Panc1 (cell line): Measurements from ENCODE around the gene AGBL1. TPM values are rescaled to one million over a fixed set of nuclear protein-coding genes. Genes with fewer than 3 reads are reported as not detected.

Experiments
- ATAC-seq: fragments of 200-7000 bp; cut with Tn5 transposase; 2 replicates; pipeline ENCODE4 v1.9.1; 2020; ENCODE audit warnings: mild to moderate bottlenecking, moderate library complexity
- BruUV-seq: library from RNA; stranded (reverse); fragments of 400-500 nt; replicated peaks from 2 replicates; lab custom pipeline; 2021; lab: Mats Ljungman, UMichigan
- CTCF ChIA-PET: fragments of 300-600 bp; sonication (Branson Sonifier 250); formaldehyde crosslinking; loops from one replicate; lab custom pipeline; 2022; ENCODE audit warnings: antibody characterized with exemption; lab: Charles Lee
- POLR2A ChIA-PET: fragments of 300-600 bp; sonication (Branson Sonifier 250); formaldehyde crosslinking; loops from one replicate; lab custom pipeline; 2022; ENCODE audit warnings: antibody characterized with exemption; lab: Charles Lee
- DNase-seq: peaks from one replicate; pipeline ENCODE4 v3.0.0-alpha.2; 2010; ENCODE audit warnings: low read depth, low spot score
- H3K27ac ChIP-seq: 2 replicates; pipeline ENCODE4 v1.5.1; 2011; ENCODE audit warnings: mild to moderate bottlenecking, low read length, inconsistent platforms
- H3K27me3 ChIP-seq: fragments of 200-500 bp; sonication (Bioruptor generic); 2 replicates; pipeline ENCODE4 v1.6.0; 2014; ENCODE audit warnings: low read length, inconsistent platforms; ENCODE audit not compliant: control insufficient read depth, insufficient read depth
- H3K36me3 ChIP-seq: fragments of 200-500 bp; sonication (Bioruptor generic); 2 replicates; pipeline ENCODE4 v1.5.1; 2014; ENCODE audit warnings: inconsistent platforms, mild to moderate bottlenecking, low read length, moderate library complexity; ENCODE audit not compliant: control insufficient read depth, insufficient read depth
- H3K4me1 ChIP-seq: 2 replicates; pipeline ENCODE4 v1.5.1; 2011; ENCODE audit warnings: inconsistent platforms, mild to moderate bottlenecking, low read length, moderate library complexity; ENCODE audit not compliant: control insufficient read depth, insufficient read depth
- H3K4me3 ChIP-seq, 2 experiments: 2 replicates each; pipeline ENCODE4 v1.5.1; 2011 to 2012; ENCODE audit warnings: low read depth in 2 of 2, low read length in 2 of 2, mild to moderate bottlenecking in 2 of 2, inconsistent platforms in 1 of 2, moderate library complexity in 1 of 2
- H3K9me3 ChIP-seq: fragments of 200-500 bp; sonication (Bioruptor generic); 2 replicates; pipeline ENCODE4 v1.5.1; 2014; ENCODE audit warnings: low read depth, mild to moderate bottlenecking, inconsistent platforms, low read length, moderate library complexity; ENCODE audit not compliant: control insufficient read depth, insufficient read depth
- CTCF ChIP-seq: fragments of 450-650 bp; IDR thresholded peaks from 2 replicates; pipeline ENCODE4 v1.5.1; 2017; ENCODE audit warnings: mild to moderate bottlenecking
- POLR2AphosphoS5 ChIP-seq: IDR thresholded peaks from 2 replicates; pipeline ENCODE4 v1.6.1; 2012; ENCODE audit warnings: mild to moderate bottlenecking, low read depth, low read length, moderate library complexity
- REST ChIP-seq, 2 experiments: IDR thresholded peaks; 2 replicates each; pipeline ENCODE4 v1.6.1; 2011 to 2012; ENCODE audit warnings: low read depth in 2 of 2, control low read depth in 1 of 2, low read length in 1 of 2, mild to moderate bottlenecking in 1 of 2, moderate library complexity in 1 of 2; ENCODE audit not compliant: insufficient read depth in 1 of 2
- SIN3A ChIP-seq: IDR thresholded peaks from 2 replicates; pipeline ENCODE4 v1.6.1; 2012; ENCODE audit warnings: low read depth, mild to moderate bottlenecking, low read length, moderate library complexity, borderline replicate concordance; ENCODE audit not compliant: insufficient read depth
- TCF7L2 ChIP-seq: IDR thresholded peaks from 2 replicates; pipeline ENCODE4 v1.6.1; 2011; ENCODE audit warnings: mild to moderate bottlenecking, low read depth, low read length, inconsistent platforms
- in situ Hi-C: cut with HindIII; loops from 2 replicates; pipeline ENCODE4 v1.10.0; 2016; ENCODE audit warnings: low sequenced_read_pairs, low pct_unique_long_range_greater_than_20kb
- intact Hi-C: fragments of 100-400 bp; cut with micrococcal nuclease; formaldehyde crosslinking; loops from one replicate; pipeline ENCODE4 v1.10.0; 2022; ENCODE audit not compliant: unreplicated experiment
- total RNA-seq: library from RNA; stranded (reverse); gene quantifications from one replicate; pipeline ENCODE4 v1.2.1, GENCODE V29; 2021; ENCODE audit not compliant: unreplicated experiment

Gene AGBL1
- total RNA-seq, 1 experiment from 2014 or later, result not detected

GRCh38 chr15:86439614-86440013, 359.9 kb downstream of the AGBL1 start:
- TF ChIP-seq SIN3A (no peak), POLR2AphosphoS5 (no peak), REST (IDR thresholded peaks at IDR 0.05; ENCODE audit: insufficient read depth in 1 of 2, low read depth in 2 of 2, low read length in 1 of 2) (no peak), CTCF (no peak), TCF7L2 (no peak)
- H3K4me1 ChIP-seq, result no peaks in the 10 kb centered on the region
- intact Hi-C loops, result no loop called here

GRCh38 chr15:86444527-86444926, 364.9 kb downstream of the AGBL1 start:
- ChIA-PET CTCF (no interaction called here), POLR2A (no interaction called here)
- intact Hi-C loops, result no loop called here
- no peaks in the 10 kb centered on the region for H3K9me3 ChIP-seq
- in situ Hi-C loops, result no loop called here
- H3K4me3 ChIP-seq, result no peak overlapping the region
- H3K36me3 ChIP-seq, result no peaks in the 10 kb centered on the region
- H3K4me1 ChIP-seq, result no peaks in the 10 kb centered on the region
- no TSS peak for BruUV-seq
- no peak overlapping the region for H3K27ac ChIP-seq
- no peaks in the 10 kb centered on the region for H3K27me3 ChIP-seq
- DNase-seq (no peak), ATAC-seq (no peak)
- TF ChIP-seq TCF7L2 (no peak), POLR2AphosphoS5 (no peak), REST (IDR thresholded peaks at IDR 0.05; ENCODE audit: insufficient read depth in 1 of 2, low read depth in 2 of 2, low read length in 1 of 2) (peak; percentile 59 to 76; a peak in 3 of 4 replicates)

More at GRCh38 chr15:86439614-86440013, 359.9 kb downstream of the AGBL1 start:
- BruUV-seq, result no TSS peak
- ATAC-seq, result no peak
- ChIA-PET POLR2A (no interaction called here), CTCF (no interaction called here)
- Histone ChIP-seq H3K27ac (no peak overlapping the region), H3K36me3 (no peaks in the 10 kb centered on the region), H3K27me3 (no peaks in the 10 kb centered on the region; the same call in 1 of the 2 replicates), H3K9me3 (no peaks in the 10 kb centered on the region), H3K4me3 (no peak overlapping the region)
- DNase-seq, result no peak
- in situ Hi-C loops, result no loop called here
